Activated CD4-positive, alpha-beta T cell treated with anti-CD3 and anti-CD28 coated beads for 48 hours (primary cell): ENCODE measurements around the gene AK5.

Source experiments
- DNase-seq: peaks from one replicate; pipeline ENCODE4 v3.0.0-alpha.2; 2020

The AK5 gene, protein sequence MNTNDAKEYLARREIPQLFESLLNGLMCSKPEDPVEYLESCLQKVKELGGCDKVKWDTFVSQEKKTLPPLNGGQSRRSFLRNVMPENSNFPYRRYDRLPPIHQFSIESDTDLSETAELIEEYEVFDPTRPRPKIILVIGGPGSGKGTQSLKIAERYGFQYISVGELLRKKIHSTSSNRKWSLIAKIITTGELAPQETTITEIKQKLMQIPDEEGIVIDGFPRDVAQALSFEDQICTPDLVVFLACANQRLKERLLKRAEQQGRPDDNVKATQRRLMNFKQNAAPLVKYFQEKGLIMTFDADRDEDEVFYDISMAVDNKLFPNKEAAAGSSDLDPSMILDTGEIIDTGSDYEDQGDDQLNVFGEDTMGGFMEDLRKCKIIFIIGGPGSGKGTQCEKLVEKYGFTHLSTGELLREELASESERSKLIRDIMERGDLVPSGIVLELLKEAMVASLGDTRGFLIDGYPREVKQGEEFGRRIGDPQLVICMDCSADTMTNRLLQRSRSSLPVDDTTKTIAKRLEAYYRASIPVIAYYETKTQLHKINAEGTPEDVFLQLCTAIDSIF

GRCh38 chr1:77281491-77282186 is at the start of gene AK5:
Gene AK5, plus strand, starts transcription at chr1:77282019. Its CDS starts 295 bp downstream, at chr1:77282314.
- peak; percentile 69 for DNase-seq

DNA sequence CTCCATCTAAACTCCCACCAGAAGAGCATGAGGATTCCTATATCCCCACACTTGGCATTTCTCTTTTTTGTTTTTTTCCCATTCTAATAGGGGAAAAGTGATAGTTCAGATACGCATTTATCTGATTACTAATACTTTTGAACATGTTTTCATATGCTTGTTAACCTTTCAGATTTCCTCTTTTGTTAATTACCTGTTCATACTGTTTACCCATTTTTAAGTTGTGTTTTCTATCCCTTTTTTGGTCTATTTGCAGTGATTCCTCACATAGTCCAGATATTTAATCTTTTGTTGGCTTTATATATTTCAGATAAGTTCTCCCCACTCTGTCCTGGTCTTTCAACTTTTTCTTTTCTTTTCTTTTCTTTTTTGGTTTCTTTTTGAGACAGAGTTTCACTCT is 49.0 kb upstream of the AK5 start:
- DNase-seq: no peak

DNA sequence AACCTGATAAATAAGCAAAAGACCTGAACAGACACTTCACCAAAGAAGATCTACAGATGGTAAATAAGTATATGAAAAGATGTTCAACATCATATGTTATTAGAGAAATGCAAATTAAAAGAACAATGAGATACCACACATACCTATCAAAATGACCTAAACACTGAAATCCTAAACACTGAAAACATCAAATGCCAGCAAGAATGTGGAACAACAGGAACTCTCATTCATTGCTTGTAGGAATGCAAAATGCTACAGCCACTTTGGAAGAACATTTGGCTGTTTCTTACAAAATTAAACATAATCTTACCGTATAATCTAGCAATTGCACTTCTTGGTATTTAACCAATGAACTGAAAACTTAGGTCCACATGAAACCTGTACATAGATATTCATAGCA is 47.7 kb upstream of the AK5 start:
- no peak for DNase-seq

DNA sequence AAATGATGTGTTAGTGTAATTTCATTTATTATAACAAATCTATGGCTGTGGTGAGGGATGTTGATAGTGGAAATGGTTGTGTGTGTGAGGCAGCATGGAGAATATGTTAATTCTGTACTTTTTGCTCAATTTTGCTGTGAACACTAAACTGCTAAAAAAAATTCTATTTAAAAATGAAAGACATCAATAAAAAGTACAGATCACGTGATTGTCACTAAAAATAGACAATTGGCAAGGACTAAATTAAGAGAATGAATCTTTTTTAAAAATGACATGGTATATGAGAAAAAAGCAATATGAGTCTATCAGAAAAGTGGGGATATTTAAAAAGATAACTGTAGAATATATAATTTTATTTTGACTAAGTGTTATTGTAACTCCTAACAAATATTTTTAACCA is 46.9 kb upstream of the AK5 start:
- DNase-seq: no peak

DNA sequence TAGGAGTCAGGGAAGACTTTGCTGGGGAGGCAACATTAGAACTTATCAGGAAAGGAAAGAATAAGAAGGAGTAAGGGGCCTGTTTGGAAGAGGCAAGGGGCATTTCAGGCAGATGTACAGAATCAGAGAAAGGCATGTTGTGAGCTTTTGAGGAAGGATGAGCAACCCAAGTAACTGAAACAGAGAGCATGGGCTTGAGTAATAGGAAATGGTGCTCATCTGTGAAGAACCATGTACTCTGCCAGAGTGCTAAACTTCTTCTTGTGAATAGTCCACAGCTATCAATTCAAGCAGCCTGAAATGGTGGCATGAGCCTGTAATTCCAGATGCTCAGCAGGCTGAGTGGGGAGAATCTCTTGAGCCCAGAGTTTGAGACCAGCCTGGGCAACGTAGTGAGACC is 43.4 kb upstream of the AK5 start:
- no peak for DNase-seq

GRCh38 chr1:77239311-77239710 is 42.5 kb upstream of the AK5 start:
- DNase-seq: no peak

- no peak for DNase-seq
These were observed 36.0 kb upstream of the AK5 start for GRCh38 chr1:77245830-77246229.

- DNase-seq: no peak
These were observed 31.7 kb upstream of the AK5 start for GRCh38 chr1:77250126-77250525.

DNA sequence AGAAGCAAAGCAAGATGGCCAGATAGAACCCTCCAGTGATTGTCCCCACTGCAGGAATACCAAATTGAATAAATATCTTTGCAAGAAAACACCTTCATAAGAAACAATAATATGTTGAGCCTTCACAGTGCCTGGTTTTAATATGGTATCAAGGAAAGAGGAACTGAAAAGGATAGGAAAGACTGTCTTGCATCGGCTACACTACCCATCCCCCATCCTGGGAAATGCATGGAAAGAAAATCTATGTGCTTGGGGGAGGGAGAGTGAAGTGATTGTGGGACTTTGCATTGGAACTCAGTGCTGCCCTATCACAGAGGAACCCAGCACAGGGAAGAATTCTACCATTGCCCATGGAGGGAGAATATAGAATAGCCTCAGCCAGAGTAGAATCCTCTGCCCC is 28.6 kb upstream of the AK5 start:
- DNase-seq: no peak

GRCh38 chr1:77263708-77264107 is 18.1 kb upstream of the AK5 start:
- DNase-seq: no peak

DNA sequence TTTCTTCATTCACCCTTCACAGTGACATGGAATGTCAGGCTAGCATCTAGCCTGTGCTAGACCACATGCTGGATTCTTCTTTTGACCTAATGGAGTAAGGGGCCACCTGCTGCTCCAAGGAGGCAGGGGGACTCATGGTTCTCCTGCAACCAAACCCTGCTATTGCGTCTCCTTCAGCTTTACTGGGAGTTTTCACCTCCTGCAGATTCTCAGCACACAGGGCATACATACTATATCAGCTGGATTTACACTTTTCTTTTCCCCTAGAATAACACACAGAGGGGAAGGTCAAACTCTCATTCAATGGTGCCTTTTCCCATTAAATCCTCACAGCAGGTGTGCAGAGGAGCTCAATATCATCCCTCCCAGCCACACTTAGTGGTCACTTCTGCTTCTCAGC is 16.6 kb upstream of the AK5 start:
- no peak for DNase-seq

- DNase-seq: no peak
These were observed 14.8 kb upstream of the AK5 start for GRCh38 chr1:77267035-77267434.

DNA sequence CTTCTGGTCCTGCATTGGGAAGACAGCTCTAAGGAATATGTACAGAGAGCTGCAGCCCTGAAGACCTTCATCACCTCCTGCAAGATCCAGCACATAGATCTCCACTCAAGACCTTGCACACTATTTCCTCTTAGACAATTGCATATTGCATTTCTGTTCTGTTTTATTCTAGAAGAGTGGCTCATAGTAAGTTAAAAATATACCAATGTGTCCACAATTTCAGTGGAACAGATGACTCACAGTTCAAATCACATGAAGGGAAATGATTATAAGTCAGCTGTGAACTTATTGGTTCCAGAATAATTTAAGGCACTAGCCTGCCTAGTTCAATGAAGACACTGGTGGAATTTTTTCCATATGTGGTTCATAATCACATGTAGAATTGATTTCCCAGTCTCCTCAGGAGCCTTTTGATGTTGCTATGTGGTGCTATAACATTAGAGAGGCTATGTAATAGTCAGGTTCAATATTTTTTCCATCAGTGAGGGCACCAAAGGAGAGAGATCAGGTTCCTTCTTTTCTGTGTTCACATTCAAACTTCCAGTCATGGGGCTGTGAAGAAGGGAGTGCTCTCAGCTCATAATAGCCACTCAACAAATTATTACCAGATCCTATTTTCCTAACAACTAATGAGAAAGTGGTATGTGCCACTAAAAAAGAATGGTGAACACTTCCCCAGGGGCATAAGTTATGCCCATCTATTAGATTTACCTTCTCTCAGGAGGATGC is 9.8 kb upstream of the AK5 start:
- DNase-seq: no peak

- no peak for DNase-seq
These were observed 7.9 kb upstream of the AK5 start for GRCh38 chr1:77273891-77274290.

GRCh38 chr1:77275194-77275593 is 6.6 kb upstream of the AK5 start:
- no peak for DNase-seq

DNA sequence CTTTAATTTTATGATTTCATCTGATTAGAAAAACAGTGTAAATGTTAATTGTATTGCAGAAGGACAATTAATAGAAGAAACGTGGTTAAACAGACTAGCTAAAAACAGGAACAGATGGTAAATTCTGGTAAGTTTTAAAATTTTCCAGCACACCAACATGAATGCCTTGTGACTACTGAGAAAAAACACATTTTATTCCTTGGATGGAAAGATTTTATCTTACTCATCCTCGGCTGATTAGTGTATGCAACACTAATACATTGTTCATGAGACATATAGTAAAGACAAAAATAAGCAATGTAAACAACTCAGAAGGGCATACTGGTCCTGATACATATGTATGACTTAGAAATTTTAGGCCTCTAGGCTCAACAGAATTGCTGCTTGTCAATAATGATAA is 4.9 kb upstream of the AK5 start:
- no peak for DNase-seq

- no peak for DNase-seq
These were observed 1.9 kb upstream of the AK5 start for GRCh38 chr1:77279929-77280328.

DNA sequence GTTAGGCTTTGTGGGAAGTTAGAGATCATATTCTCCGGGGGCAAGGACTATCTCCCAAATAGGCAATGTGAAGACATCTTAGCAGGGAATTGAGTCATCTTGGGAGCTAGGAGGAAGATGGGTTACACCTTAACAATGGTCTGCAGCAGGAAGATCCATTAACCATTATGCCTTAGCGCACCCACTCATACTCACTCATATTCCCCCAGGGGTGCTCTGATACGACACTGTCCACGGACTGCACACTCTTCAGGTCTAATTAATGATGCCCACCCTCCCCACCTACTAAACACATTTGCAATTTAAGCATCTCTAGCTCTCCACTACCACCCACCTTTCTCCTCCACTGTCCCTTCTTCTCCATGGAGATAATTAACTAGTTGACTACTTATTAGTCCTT is 857 bp upstream of the AK5 start:
- no peak for DNase-seq

- DNase-seq: peak; percentile 57
These were observed 507 bp downstream of the AK5 start for GRCh38 chr1:77282187-77282865.

GRCh38 chr1:77282866-77283539 is 1.2 kb downstream of the AK5 start:
- peak; percentile 46 for DNase-seq

- DNase-seq: no peak
These were observed 2.0 kb downstream of the AK5 start for GRCh38 chr1:77283701-77284425.

- DNase-seq: no peak
These were observed 5.7 kb downstream of the AK5 start for GRCh38 chr1:77287535-77287934.
